Smooth muscle cell (in vitro differentiated cells): ENCODE data around the gene XKR8. TPM values are rescaled to one million over a fixed set of nuclear protein-coding genes. Genes with fewer than 3 reads are reported as not detected.

ENCODE experiments used
- DNase-seq: peaks from one replicate; lab custom pipeline; 2025; ENCODE audit not compliant: unreplicated experiment; lab: John Stamatoyannopoulos, UW
- H2AFZ ChIP-seq: fragments of 200-600 bp; sonication (generic); 2 replicates; pipeline ENCODE4 v1.6.0; 2016; ENCODE audit warnings: antibody characterized with exemption, low read depth, mild to moderate bottlenecking
- H3F3A ChIP-seq: fragments of 200-600 bp; sonication (generic); 2 replicates; pipeline ENCODE4 v1.6.0; 2017; ENCODE audit warnings: antibody characterized with exemption, low read depth
- H3K27ac ChIP-seq: fragments of 200-600 bp; sonication (generic); 2 replicates; pipeline ENCODE4 v1.5.1; 2016; ENCODE audit warnings: low read depth, mild to moderate bottlenecking
- H3K27me3 ChIP-seq: fragments of 200-600 bp; sonication (generic); 2 replicates; pipeline ENCODE4 v1.6.1; 2016; ENCODE audit warnings: low read depth, mild to moderate bottlenecking
- H3K36me3 ChIP-seq: fragments of 200-600 bp; sonication (generic); 2 replicates; pipeline ENCODE4 v1.5.1; 2016; ENCODE audit warnings: low read depth
- H3K4me1 ChIP-seq: fragments of 200-600 bp; sonication (generic); 2 replicates; pipeline ENCODE4 v1.5.1; 2016; ENCODE audit warnings: low read depth
- H3K4me2 ChIP-seq: fragments of 200-600 bp; sonication (generic); 2 replicates; pipeline ENCODE4 v1.6.0; 2016; ENCODE audit warnings: mild to moderate bottlenecking
- H3K4me3 ChIP-seq: fragments of 200-600 bp; sonication (generic); 2 replicates; pipeline ENCODE4 v1.5.1; 2016; ENCODE audit warnings: mild to moderate bottlenecking
- H3K79me2 ChIP-seq: fragments of 200-600 bp; sonication (generic); 2 replicates; pipeline ENCODE4 v1.6.0; 2016; ENCODE audit warnings: low read depth, mild to moderate bottlenecking
- H3K9ac ChIP-seq: fragments of 200-600 bp; sonication (generic); 2 replicates; pipeline ENCODE4 v1.6.0; 2016; ENCODE audit warnings: low read depth
- H3K9me3 ChIP-seq: fragments of 200-600 bp; sonication (generic); replicated peaks from 2 replicates; pipeline ENCODE4 v1.5.1; 2016; ENCODE audit warnings: low read depth
- H4K20me1 ChIP-seq: fragments of 200-600 bp; sonication (generic); 2 replicates; pipeline ENCODE4 v1.6.0; 2016; ENCODE audit warnings: low read depth
- WGBS: methylation state at CpG from one replicate; pipeline ENCODE4 v1.1.7; 2016; ENCODE audit warnings: low lambda C conversion rate; 5-methylcytosine and 5-hydroxymethylcytosine counted together
- polyA plus RNA-seq: library from polyadenylated mRNA; unstranded; fragments of >200 nt; fragmentation: Nextera tagmentation; extraction: Ambion mirVana; gene quantifications from 2 replicates; pipeline ENCODE4 v1.2.1, GENCODE V29; 2016
- total RNA-seq: library from RNA; depleted of rRNA; stranded (reverse); fragments of >200 nt; gene quantifications from 2 replicates; pipeline ENCODE4 v1.2.3, GENCODE V29; 2014
- TF ChIP-seq, protein P1 (sequence below): fragments of 200-600 bp; sonication (generic); IDR thresholded peaks from 2 replicates; pipeline ENCODE4 v1.5.1; 2017; ENCODE audit warnings: borderline replicate concordance, mild to moderate bottlenecking, antibody characterized with exemption; ENCODE audit not compliant: insufficient read depth, poor library complexity, severe bottlenecking

XKR8 gene
- total and polyA plus RNA-seq, 2 experiments from 2014 or later: 10.7 to 19.4 TPM

DNA sequence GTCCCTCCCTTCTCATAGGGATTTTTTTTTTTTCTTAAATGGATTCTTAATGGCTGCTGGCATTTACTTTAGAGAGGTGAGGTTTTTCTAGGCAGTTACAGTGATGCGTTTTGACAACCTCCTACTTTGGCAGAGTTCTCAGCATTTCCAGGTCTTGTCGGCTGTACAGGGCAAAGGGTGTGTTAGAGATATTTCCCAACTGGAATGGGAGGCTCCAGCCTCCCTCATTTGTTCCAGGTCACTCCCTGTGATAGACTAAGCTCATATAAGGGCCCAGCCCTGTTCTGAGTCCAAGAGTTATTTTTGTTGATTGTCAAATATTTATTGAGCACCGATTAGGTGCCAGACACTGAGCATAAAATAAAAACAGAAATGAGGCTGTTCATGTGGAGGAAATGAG is 7.6 kb upstream of the XKR8 start:
- TF ChIP-seq, protein P1, sequence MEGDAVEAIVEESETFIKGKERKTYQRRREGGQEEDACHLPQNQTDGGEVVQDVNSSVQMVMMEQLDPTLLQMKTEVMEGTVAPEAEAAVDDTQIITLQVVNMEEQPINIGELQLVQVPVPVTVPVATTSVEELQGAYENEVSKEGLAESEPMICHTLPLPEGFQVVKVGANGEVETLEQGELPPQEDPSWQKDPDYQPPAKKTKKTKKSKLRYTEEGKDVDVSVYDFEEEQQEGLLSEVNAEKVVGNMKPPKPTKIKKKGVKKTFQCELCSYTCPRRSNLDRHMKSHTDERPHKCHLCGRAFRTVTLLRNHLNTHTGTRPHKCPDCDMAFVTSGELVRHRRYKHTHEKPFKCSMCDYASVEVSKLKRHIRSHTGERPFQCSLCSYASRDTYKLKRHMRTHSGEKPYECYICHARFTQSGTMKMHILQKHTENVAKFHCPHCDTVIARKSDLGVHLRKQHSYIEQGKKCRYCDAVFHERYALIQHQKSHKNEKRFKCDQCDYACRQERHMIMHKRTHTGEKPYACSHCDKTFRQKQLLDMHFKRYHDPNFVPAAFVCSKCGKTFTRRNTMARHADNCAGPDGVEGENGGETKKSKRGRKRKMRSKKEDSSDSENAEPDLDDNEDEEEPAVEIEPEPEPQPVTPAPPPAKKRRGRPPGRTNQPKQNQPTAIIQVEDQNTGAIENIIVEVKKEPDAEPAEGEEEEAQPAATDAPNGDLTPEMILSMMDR: no peak
- Histone ChIP-seq H3K27me3 (no peaks in the 10 kb centered on the region), H3K27ac (no peak overlapping the region), H3K9ac (no peak overlapping the region), H3K79me2 (no peaks in the 10 kb centered on the region), H3K4me1 (no peaks in the 10 kb centered on the region), H3K9me3 (no peaks in the 10 kb centered on the region), H3F3A (no peaks in the 10 kb centered on the region), H2AFZ (no peak overlapping the region), H3K4me3 (no peak overlapping the region), H3K4me2 (no peak overlapping the region), H3K36me3 (no peaks in the 10 kb centered on the region), H4K20me1 (no peaks in the 10 kb centered on the region)
- no peak for DNase-seq
- WGBS: 99% methylated on average over 3 of the region's 3 CpGs

DNA sequence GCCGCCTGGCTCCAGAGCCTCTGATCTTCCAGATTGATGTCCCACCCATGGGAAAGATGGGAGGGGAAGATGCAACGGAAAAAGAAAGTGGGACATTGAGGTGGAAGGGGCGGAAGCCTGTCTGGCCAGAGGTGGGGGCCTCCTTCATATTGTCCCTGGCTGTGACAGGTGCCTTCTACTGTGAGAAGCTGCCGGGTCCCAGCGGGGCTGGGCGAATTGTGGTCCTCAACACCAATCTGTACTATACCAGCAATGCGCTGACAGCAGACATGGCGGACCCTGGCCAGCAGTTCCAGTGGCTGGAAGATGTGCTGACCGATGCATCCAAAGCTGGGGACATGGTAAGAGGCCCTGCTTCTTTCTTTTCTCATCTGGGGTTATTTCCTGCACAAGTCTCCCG is 5.6 kb upstream of the XKR8 start:
- Histone ChIP-seq H3K4me2 (no peak overlapping the region), H3K27me3 (no peaks in the 10 kb centered on the region), H3F3A (no peaks in the 10 kb centered on the region), H3K9ac (no peak overlapping the region), H3K4me1 (no peaks in the 10 kb centered on the region), H4K20me1 (no peaks in the 10 kb centered on the region), H3K27ac (no peak overlapping the region), H2AFZ (no peak overlapping the region), H3K4me3 (no peak overlapping the region), H3K79me2 (no peaks in the 10 kb centered on the region), H3K36me3 (no peaks in the 10 kb centered on the region), H3K9me3 (no peaks in the 10 kb centered on the region)
- TF ChIP-seq, protein P1: no peak
- 95% methylated on average over 10 of the region's 10 CpGs for WGBS
- no peak for DNase-seq

DNA sequence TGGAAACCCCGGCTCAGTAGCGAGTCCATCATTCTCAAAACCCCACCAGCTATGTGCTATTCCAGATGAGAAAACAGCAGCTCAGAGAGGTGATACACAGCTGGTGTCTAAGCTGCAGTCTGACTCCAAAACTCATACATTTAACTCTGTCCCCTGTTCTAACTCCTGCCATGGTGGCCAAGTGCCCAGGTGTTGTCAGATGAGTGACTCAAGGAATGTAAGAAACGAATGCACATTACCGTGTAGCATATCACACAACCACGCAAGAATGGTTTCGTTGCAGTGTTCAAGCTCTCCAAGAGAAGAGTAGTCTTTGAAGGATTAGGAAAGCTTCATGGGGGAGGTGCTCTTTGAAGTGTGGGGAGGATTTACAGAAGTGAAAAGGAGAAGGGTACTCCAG is 4.7 kb upstream of the XKR8 start:
- no peaks in the 10 kb centered on the region for H3K4me1 ChIP-seq
- H3K27me3 ChIP-seq: no peaks in the 10 kb centered on the region
- H3K36me3 ChIP-seq: no peaks in the 10 kb centered on the region
- no peak overlapping the region for H3K4me2 ChIP-seq
- H3F3A ChIP-seq: no peaks in the 10 kb centered on the region
- no peaks in the 10 kb centered on the region for H3K9me3 ChIP-seq
- 94% methylated on average over 6 of the region's 6 CpGs for WGBS
- TF ChIP-seq, protein P1: no peak
- H3K4me3 ChIP-seq: no peak overlapping the region
- H4K20me1 ChIP-seq: no peaks in the 10 kb centered on the region
- no peak for DNase-seq
- H3K27ac ChIP-seq: no peak overlapping the region
- no peak overlapping the region for H2AFZ ChIP-seq
- H3K79me2 ChIP-seq: no peaks in the 10 kb centered on the region
- H3K9ac ChIP-seq: no peak overlapping the region

DNA sequence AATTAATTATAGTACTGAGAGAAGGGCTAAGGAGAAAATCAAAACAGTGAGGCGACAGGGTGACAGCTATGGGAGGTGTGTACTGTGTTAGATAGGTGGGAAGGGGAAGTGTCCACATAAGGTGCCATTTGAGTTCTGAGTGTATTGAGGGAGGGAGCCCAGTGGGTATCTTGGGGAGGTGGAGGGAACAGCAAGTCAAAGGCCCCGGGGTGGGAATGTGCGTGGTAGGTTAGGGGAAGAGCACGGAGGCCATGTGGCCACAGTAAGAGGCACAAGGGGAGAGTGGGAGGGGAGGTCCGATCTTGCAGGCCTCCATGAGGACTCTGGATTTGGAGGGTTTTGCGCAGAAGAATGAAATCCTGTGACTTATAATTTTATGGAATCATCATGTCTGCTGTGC is 3.0 kb upstream of the XKR8 start:
- H3F3A ChIP-seq: peaks cover 6% of the 10 kb centered on the region
- no peak overlapping the region for H3K4me3 ChIP-seq
- no peaks in the 10 kb centered on the region for H3K79me2 ChIP-seq
- no peaks in the 10 kb centered on the region for H4K20me1 ChIP-seq
- no peak overlapping the region for H3K9ac ChIP-seq
- no peaks in the 10 kb centered on the region for H3K36me3 ChIP-seq
- H3K4me2 ChIP-seq: no peak overlapping the region
- H3K27me3 ChIP-seq: no peaks in the 10 kb centered on the region
- H3K27ac ChIP-seq: no peak overlapping the region
- H3K9me3 ChIP-seq: no peaks in the 10 kb centered on the region
- no peak overlapping the region for H2AFZ ChIP-seq
- TF ChIP-seq, protein P1: no peak
- peaks cover 3% of the 10 kb centered on the region for H3K4me1 ChIP-seq
- 84% methylated on average over 6 of the region's 6 CpGs for WGBS
- no peak for DNase-seq
